Large intestine (tissue), 3 donors: Measurements from ENCODE around the gene TCF7L2. TPM values are rescaled to one million over a fixed set of nuclear protein-coding genes. Genes with fewer than 3 reads are reported as not detected.

Experiments
- DNase-seq, 2 donors: peaks; one replicate each; pipeline versions ENCODE4 v3.0.0 to v3.0.0-alpha.2; 2013
- H3K27ac ChIP-seq: one replicate; pipeline ENCODE4 v1.5.1; 2013; ENCODE audit warnings: low read length
- H3K27me3 ChIP-seq: 2 replicates; pipeline ENCODE4 v1.6.1; 2013; ENCODE audit warnings: low read length; ENCODE audit not compliant: control insufficient read depth, insufficient read depth
- H3K36me3 ChIP-seq: 2 replicates; pipeline ENCODE4 v1.6.1; 2013; ENCODE audit warnings: low read length; ENCODE audit not compliant: control insufficient read depth, insufficient read depth
- H3K4me1 ChIP-seq: one replicate; pipeline ENCODE4 v1.6.1; 2013; ENCODE audit warnings: low read length; ENCODE audit not compliant: control insufficient read depth, insufficient read depth
- H3K4me3 ChIP-seq: one replicate; pipeline ENCODE4 v1.5.1; 2013; ENCODE audit warnings: low read length
- H3K9me3 ChIP-seq: one replicate; pipeline ENCODE4 v1.6.1; 2013; ENCODE audit warnings: mild to moderate bottlenecking, low read depth, low read length, moderate library complexity; ENCODE audit not compliant: control insufficient read depth
- WGBS: methylation state at CpG from one replicate; pipeline ENCODE4 v1.1.5; 2013; ENCODE audit warnings: low lambda C conversion rate; ENCODE audit not compliant: insufficient coverage; 5-methylcytosine and 5-hydroxymethylcytosine counted together
- polyA plus RNA-seq: library from polyadenylated mRNA; unstranded; fragments of 120-200 nt; gene quantifications from one replicate; pipeline ENCODE4 v1.2.1, GENCODE V29; 2013

TCF7L2 gene
- polyA plus RNA-seq, 1 donor = 48.2 TPM

- no peaks in the 10 kb centered on the region for H3K27me3 ChIP-seq
- H3K27ac ChIP-seq = no peak overlapping the region
- no peak overlapping the region for H3K4me3 ChIP-seq
- H3K4me1 ChIP-seq = peaks cover 6% of the 10 kb centered on the region
- WGBS = 20% methylated on average over 1 of the region's 5 CpGs
- H3K9me3 ChIP-seq = no peaks in the 10 kb centered on the region
- H3K36me3 ChIP-seq = peaks cover 49% of the 10 kb centered on the region
- no peak for DNase-seq
Observed at GRCh38 chr10:112973805-112974204, 23.8 kb downstream of the TCF7L2 start.

- Histone ChIP-seq H3K4me3 (no peak overlapping the region), H3K4me1 (no peaks in the 10 kb centered on the region)
Observed at GRCh38 chr10:112977426-112977898, 27.4 kb downstream of the TCF7L2 start.

GRCh38 chr10:112979927-112980326 is 29.9 kb downstream of the TCF7L2 start:
- Histone ChIP-seq H3K27ac (no peak overlapping the region), H3K9me3 (no peaks in the 10 kb centered on the region), H3K4me1 (no peaks in the 10 kb centered on the region), H3K36me3 (peaks cover 27% of the 10 kb centered on the region), H3K4me3 (no peak overlapping the region), H3K27me3 (no peaks in the 10 kb centered on the region)
- WGBS = no CpG with 5 or more reads among the region's 2 CpGs
- DNase-seq = no peak

More at GRCh38 chr10:112977426-112977898, 27.4 kb downstream of the TCF7L2 start:
- peaks cover 41% of the 10 kb centered on the region for H3K36me3 ChIP-seq
- H3K27me3 ChIP-seq = no peaks in the 10 kb centered on the region
- no CpG with 5 or more reads among the region's 12 CpGs for WGBS
- no peaks in the 10 kb centered on the region for H3K9me3 ChIP-seq
- DNase-seq = no peak
- no peak overlapping the region for H3K27ac ChIP-seq

GRCh38 chr10:112980937-112981336 is 30.9 kb downstream of the TCF7L2 start:
- Histone ChIP-seq H3K9me3 (no peaks in the 10 kb centered on the region), H3K4me3 (no peak overlapping the region), H3K27ac (no peak overlapping the region), H3K36me3 (peaks cover 20% of the 10 kb centered on the region), H3K27me3 (no peaks in the 10 kb centered on the region), H3K4me1 (no peaks in the 10 kb centered on the region)
- DNase-seq = no peak
- whole genome bisulfite sequencing = 86% methylated on average over 1 of the region's 2 CpGs

- Histone ChIP-seq H3K27me3 (no peaks in the 10 kb centered on the region), H3K36me3 (peaks cover 16% of the 10 kb centered on the region), H3K9me3 (no peaks in the 10 kb centered on the region), H3K27ac (no peak overlapping the region), H3K4me3 (no peak overlapping the region), H3K4me1 (no peaks in the 10 kb centered on the region)
- WGBS = no CpG with 5 or more reads among the region's 7 CpGs
- DNase-seq = no peak
Observed at GRCh38 chr10:112981553-112981952, 31.5 kb downstream of the TCF7L2 start.

GRCh38 chr10:112983444-112984056 is 33.5 kb downstream of the TCF7L2 start:
- Histone ChIP-seq H3K36me3 (peaks cover 15% of the 10 kb centered on the region), H3K4me3 (no peak overlapping the region), H3K27me3 (no peaks in the 10 kb centered on the region), H3K27ac (no peak overlapping the region), H3K9me3 (no peaks in the 10 kb centered on the region), H3K4me1 (no peaks in the 10 kb centered on the region)
- no peak for DNase-seq
- WGBS = 57% methylated on average over 2 of the region's 9 CpGs

- no CpG with 5 or more reads among the region's 8 CpGs for WGBS
- H3K27ac ChIP-seq = no peak overlapping the region
- H3K4me1 ChIP-seq = no peaks in the 10 kb centered on the region
- H3K27me3 ChIP-seq = no peaks in the 10 kb centered on the region
- no peak for DNase-seq
- H3K4me3 ChIP-seq = no peak overlapping the region
- peaks cover 17% of the 10 kb centered on the region for H3K36me3 ChIP-seq
- H3K9me3 ChIP-seq = no peaks in the 10 kb centered on the region
Observed at GRCh38 chr10:112984756-112985155, 34.7 kb downstream of the TCF7L2 start.

- H3K4me3 ChIP-seq = no peak overlapping the region
- H3K36me3 ChIP-seq = peaks cover 23% of the 10 kb centered on the region
- H3K9me3 ChIP-seq = no peaks in the 10 kb centered on the region
- no peaks in the 10 kb centered on the region for H3K4me1 ChIP-seq
- H3K27ac ChIP-seq = no peak overlapping the region
- no CpG with 5 or more reads among the region's 7 CpGs for WGBS
- no peaks in the 10 kb centered on the region for H3K27me3 ChIP-seq
- DNase-seq = no peak
Observed at GRCh38 chr10:112985690-112986543, 35.9 kb downstream of the TCF7L2 start.

GRCh38 chr10:112986544-112987190 is 36.6 kb downstream of the TCF7L2 start:
- Histone ChIP-seq H3K4me3 (no peak overlapping the region), H3K36me3 (peaks cover 28% of the 10 kb centered on the region), H3K9me3 (no peaks in the 10 kb centered on the region), H3K27me3 (no peaks in the 10 kb centered on the region), H3K27ac (no peak overlapping the region), H3K4me1 (no peaks in the 10 kb centered on the region)
- WGBS = 71% methylated on average over 6 of the region's 8 CpGs
- DNase-seq = no peak

GRCh38 chr10:112988839-112989406 is 38.9 kb downstream of the TCF7L2 start:
- DNase-seq = no peak
- Histone ChIP-seq H3K4me3 (no peak overlapping the region), H3K4me1 (no peaks in the 10 kb centered on the region), H3K27me3 (no peaks in the 10 kb centered on the region), H3K9me3 (no peaks in the 10 kb centered on the region), H3K36me3 (peaks cover 34% of the 10 kb centered on the region), H3K27ac (no peak overlapping the region)
- no CpG with 5 or more reads among the region's 7 CpGs for WGBS
